ENCODE results near the gene TMC5. TPM values are rescaled to one million over a fixed set of nuclear protein-coding genes. Genes with fewer than 3 reads are reported as not detected.

Gene TMC5
- total RNA-seq, 1 experiment from 2014 or later = 3.5 TPM

DNA sequence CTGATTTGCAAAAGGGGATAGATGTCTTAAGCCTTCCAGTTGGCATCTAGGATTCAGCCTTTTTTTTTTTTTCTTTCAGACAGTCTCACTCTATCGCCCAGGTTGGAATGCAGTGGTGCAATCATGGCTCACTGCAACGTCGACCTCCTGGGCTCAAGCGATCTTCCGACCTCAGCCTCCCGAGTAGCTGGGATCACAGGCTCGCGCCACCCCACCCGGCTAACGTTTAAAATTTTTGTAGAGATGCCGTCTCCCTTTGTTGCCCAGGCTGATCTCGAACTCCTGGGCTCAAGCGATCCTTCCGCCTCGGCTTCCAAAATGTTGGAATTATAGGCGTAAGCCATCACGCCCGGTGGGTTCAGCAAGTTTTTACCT is 105.5 kb downstream of the TMC5 start:
- no peaks in the 10 kb centered on the region for H3K9me3 ChIP-seq (ENCODE audit: low read depth, low read length, poor library complexity, severe bottlenecking)
- H3K27ac ChIP-seq (ENCODE audit: low read depth, low read length, poor library complexity, severe bottlenecking) = no peak overlapping the region
- ChIA-PET CTCF (no interaction called here), POLR2A (ENCODE audit: low non-redundant PET) (no interaction called here)
- no peaks in the 10 kb centered on the region for H3K27me3 ChIP-seq (replicated peaks; ENCODE audit: insufficient read depth, low read depth, low read length, poor library complexity)
- TF ChIP-seq EZH2 (IDR thresholded peaks at IDR 0.05; ENCODE audit: borderline replicate concordance, low read depth, low read length, poor library complexity, severe bottlenecking) = no peak
- TF ChIP-seq, protein P1, sequence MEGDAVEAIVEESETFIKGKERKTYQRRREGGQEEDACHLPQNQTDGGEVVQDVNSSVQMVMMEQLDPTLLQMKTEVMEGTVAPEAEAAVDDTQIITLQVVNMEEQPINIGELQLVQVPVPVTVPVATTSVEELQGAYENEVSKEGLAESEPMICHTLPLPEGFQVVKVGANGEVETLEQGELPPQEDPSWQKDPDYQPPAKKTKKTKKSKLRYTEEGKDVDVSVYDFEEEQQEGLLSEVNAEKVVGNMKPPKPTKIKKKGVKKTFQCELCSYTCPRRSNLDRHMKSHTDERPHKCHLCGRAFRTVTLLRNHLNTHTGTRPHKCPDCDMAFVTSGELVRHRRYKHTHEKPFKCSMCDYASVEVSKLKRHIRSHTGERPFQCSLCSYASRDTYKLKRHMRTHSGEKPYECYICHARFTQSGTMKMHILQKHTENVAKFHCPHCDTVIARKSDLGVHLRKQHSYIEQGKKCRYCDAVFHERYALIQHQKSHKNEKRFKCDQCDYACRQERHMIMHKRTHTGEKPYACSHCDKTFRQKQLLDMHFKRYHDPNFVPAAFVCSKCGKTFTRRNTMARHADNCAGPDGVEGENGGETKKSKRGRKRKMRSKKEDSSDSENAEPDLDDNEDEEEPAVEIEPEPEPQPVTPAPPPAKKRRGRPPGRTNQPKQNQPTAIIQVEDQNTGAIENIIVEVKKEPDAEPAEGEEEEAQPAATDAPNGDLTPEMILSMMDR (conservative IDR thresholded peaks at IDR 0.05; ENCODE audit: low read depth, low read length) = no peak
- H3K36me3 ChIP-seq (ENCODE audit: insufficient read depth, low read length, poor library complexity, severe bottlenecking) = peaks cover 11% of the 10 kb centered on the region
- intact Hi-C loops (cut with micrococcal nuclease; ENCODE audit: unreplicated experiment) = loop anchor here (10.0 kb wide), 1 partner anchor 728 kb away; the partner anchor contains the start of gene RPS15A
- H3K4me1 ChIP-seq (ENCODE audit: insufficient read depth, low read length, poor library complexity, severe bottlenecking) = peaks cover 34% of the 10 kb centered on the region
- DNase-seq (ENCODE audit: low spot score) = no peak
- no TSS peak for BruUV-seq (replicated peaks)
- no peak overlapping the region for H3K4me3 ChIP-seq (ENCODE audit: low read depth, low read length, poor library complexity, severe bottlenecking)

DNA sequence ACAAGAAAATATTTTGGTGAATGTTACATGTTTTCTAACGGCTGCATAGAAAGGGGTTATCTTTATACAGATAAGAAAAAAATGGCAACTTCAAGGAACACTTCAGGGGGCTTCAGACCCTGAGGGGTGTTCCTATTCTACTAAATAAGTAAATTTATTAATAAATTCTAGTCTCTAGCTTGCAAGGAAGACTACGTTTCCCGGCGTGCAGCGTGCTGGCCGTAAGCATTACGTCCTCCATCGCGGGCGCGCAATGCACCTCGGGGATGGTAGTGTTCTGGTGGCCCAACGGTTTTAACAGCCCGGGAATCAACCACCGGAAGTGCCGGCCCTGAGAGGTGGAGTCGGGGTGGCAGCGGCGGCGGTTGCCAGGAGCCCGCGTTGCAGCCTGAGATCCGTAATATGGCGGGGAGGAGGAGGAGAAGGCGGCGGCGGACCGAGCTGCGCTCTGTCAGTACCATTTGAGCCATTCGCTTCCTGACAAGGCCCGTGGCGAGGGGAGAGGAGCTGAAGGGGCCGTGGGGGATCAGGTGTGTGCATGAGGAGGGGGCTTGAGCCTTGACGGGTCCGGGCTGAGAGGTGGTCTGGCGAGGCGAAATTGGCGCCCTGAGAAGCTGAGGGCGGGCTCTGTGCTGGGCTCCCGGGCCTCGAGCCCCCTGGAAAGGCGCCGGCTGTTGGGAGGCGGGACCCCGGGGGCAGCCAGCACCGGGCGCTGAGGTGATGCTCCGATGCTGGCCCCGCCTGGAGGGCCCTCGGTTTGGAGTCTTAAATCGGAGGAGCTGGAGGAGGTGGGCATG is 106.1 kb downstream of the TMC5 start, which contains the start of gene CCP110:
Gene CCP110, plus strand, starts transcription at position 384 of the 797 bp plus-strand sequence. CDS start 3,940 bp downstream, outside the sequence.
- no peak for TF ChIP-seq EZH2 (IDR thresholded peaks at IDR 0.05; ENCODE audit: borderline replicate concordance, low read depth, low read length, poor library complexity, severe bottlenecking)
- TF ChIP-seq, protein P1 (conservative IDR thresholded peaks at IDR 0.05; ENCODE audit: low read depth, low read length) = no peak
- no TSS peak for BruUV-seq (replicated peaks)
- peak within 1 kb of the TSS; percentile 59 for H3K27ac ChIP-seq (ENCODE audit: low read depth, low read length, poor library complexity, severe bottlenecking)

GRCh38 chr16:19524356-19524615 is 106.6 kb downstream of the TMC5 start:
- ChIA-PET POLR2A (ENCODE audit: low non-redundant PET) (no interaction called here), CTCF (no interaction called here)
- peaks cover 23% of the 10 kb centered on the region for H3K36me3 ChIP-seq (ENCODE audit: insufficient read depth, low read length, poor library complexity, severe bottlenecking)
- TF ChIP-seq EZH2 (IDR thresholded peaks at IDR 0.05; ENCODE audit: borderline replicate concordance, low read depth, low read length, poor library complexity, severe bottlenecking) = no peak
- TF ChIP-seq, protein P1 (conservative IDR thresholded peaks at IDR 0.05; ENCODE audit: low read depth, low read length) = no peak
- H3K4me1 ChIP-seq (ENCODE audit: insufficient read depth, low read length, poor library complexity, severe bottlenecking) = peaks cover 31% of the 10 kb centered on the region
- peak overlapping the region; percentile 85 for H3K4me3 ChIP-seq (ENCODE audit: low read depth, low read length, poor library complexity, severe bottlenecking)
- H3K27me3 ChIP-seq (replicated peaks; ENCODE audit: insufficient read depth, low read depth, low read length, poor library complexity) = no peaks in the 10 kb centered on the region
- no TSS peak for BruUV-seq (replicated peaks)
- intact Hi-C loops (cut with micrococcal nuclease; ENCODE audit: unreplicated experiment) = loop anchor here (10.0 kb wide), 1 partner anchor 729 kb away; the partner anchor contains the start of gene RPS15A
- H3K9me3 ChIP-seq (ENCODE audit: low read depth, low read length, poor library complexity, severe bottlenecking) = no peaks in the 10 kb centered on the region
- no peak for DNase-seq (ENCODE audit: low spot score)
- peak overlapping the region; percentile 59 for H3K27ac ChIP-seq (ENCODE audit: low read depth, low read length, poor library complexity, severe bottlenecking)

More for the DNA sequence above, 106.1 kb downstream of the TMC5 start, which contains the start of gene CCP110:
- ChIA-PET POLR2A (ENCODE audit: low non-redundant PET) (no interaction called here), CTCF (no interaction called here)
- intact Hi-C loops (cut with micrococcal nuclease; ENCODE audit: unreplicated experiment) = loop anchor here (10.0 kb wide), 1 partner anchor 729 kb away; the partner anchor contains the start of gene RPS15A
- Histone ChIP-seq H3K27me3 (replicated peaks; ENCODE audit: insufficient read depth, low read depth, low read length, poor library complexity) (no peaks in the 10 kb centered on the region), H3K9me3 (ENCODE audit: low read depth, low read length, poor library complexity, severe bottlenecking) (no peaks in the 10 kb centered on the region), H3K4me1 (ENCODE audit: insufficient read depth, low read length, poor library complexity, severe bottlenecking) (peaks cover 31% of the 10 kb centered on the region), H3K36me3 (ENCODE audit: insufficient read depth, low read length, poor library complexity, severe bottlenecking) (peaks cover 17% of the 10 kb centered on the region), H3K4me3 (ENCODE audit: low read depth, low read length, poor library complexity, severe bottlenecking) (peak within 1 kb of the TSS; percentile 85)
- DNase-seq (ENCODE audit: low spot score) = peak; percentile 99

All from A673 (cell line).